ENCODE results near the gene CCDC77. TPM values are rescaled to one million over a fixed set of nuclear protein-coding genes. Genes with fewer than 3 reads are reported as not detected.

Gene CCDC77
- total RNA-seq (2022; extraction: Qiagen RNA extraction): 9.1 to 13.7 TPM (median 11.5 TPM) in 5 replicates

GRCh38 chr12:401235-402028 lies at the start of gene CCDC77:
Gene CCDC77, plus strand, starts transcription at chr12:401644. Its CDS starts 7,740 bp downstream, at chr12:409384.

GRCh38 chr12:389142-390096 lies 12.0 kb upstream of the CCDC77 start, which contains the start of gene KDM5A:
Gene KDM5A, minus strand, starts transcription at chr12:389320. Its CDS starts 229 bp downstream, at chr12:389091.

GRCh38 chr12:459430-460258 lies 58.2 kb downstream of the CCDC77 start, which contains the start of gene B4GALNT3:
Gene B4GALNT3, plus strand, starts transcription at chr12:459939. Its CDS starts 438 bp downstream, at chr12:460377.

Other genes with a start within 250 kb of the CCDC77 start
- gene SLC6A12, start 187.5 kb upstream of the CCDC77 start, total RNA-seq (2022; extraction: Qiagen RNA extraction): 0.99 to 1.5 TPM (median 1.2 TPM) in 5 replicates
- gene SLC6A13, start 138.8 kb upstream of the CCDC77 start, total RNA-seq (2022; extraction: Qiagen RNA extraction): 0.16 to 0.47 TPM (median 0.24 TPM) in 5 replicates
- gene KDM5A, start 12.3 kb upstream of the CCDC77 start, total RNA-seq (2022; extraction: Qiagen RNA extraction): 19.4 to 31.7 TPM (median 24.7 TPM) in 5 replicates
- 0.49 to 0.74 TPM (median 0.52 TPM) in 5 replicates for gene B4GALNT3, start 58.3 kb downstream of the CCDC77 start, total RNA-seq (2022; extraction: Qiagen RNA extraction)